ENCODE data around the gene SCN8A. TPM values are rescaled to one million over a fixed set of nuclear protein-coding genes. Genes with fewer than 3 reads are reported as not detected.
A peak's percentile ranks its signal among the peaks of the same experiment; 100 is the strongest.

The SCN8A gene
- total RNA-seq, 1 donor from 2014 or later: 0.39 TPM

DNA sequence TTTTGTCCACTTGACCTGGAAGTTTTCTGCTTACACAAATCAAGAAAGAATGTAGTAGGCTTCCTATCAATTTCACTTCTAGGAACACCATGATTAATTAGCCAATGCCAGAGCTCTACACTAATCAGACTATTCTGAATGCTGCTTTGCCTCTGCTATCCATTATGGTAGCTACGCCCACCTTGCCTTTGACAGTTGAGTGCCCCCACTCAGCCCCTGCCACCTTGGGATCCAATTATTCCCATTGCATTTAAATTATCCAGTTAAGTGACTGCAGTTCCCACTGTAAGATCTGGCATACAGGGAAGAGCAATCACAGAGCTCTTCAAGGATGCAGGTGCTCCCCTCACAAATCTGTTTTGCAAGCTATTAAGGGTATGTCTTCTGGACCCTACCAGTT, 210.0 kb downstream of the SCN8A start:
- intact Hi-C loops (cut with micrococcal nuclease): no loop called here
- H3K4me3 Mint-ChIP-seq (ENCODE audit: low read depth): no peak overlapping the region
- no peaks in the 10 kb centered on the region for H3K4me1 Mint-ChIP-seq (ENCODE audit: low read depth)
- no peaks in the 10 kb centered on the region for H3K36me3 Mint-ChIP-seq (ENCODE audit: low read depth)
- no peak for DNase-seq (ENCODE audit: low spot score)
- no peak overlapping the region for H3K27ac Mint-ChIP-seq
- no peaks in the 10 kb centered on the region for H3K27me3 Mint-ChIP-seq (ENCODE audit: low read depth)
- H3K9me3 Mint-ChIP-seq: no peaks in the 10 kb centered on the region

DNA sequence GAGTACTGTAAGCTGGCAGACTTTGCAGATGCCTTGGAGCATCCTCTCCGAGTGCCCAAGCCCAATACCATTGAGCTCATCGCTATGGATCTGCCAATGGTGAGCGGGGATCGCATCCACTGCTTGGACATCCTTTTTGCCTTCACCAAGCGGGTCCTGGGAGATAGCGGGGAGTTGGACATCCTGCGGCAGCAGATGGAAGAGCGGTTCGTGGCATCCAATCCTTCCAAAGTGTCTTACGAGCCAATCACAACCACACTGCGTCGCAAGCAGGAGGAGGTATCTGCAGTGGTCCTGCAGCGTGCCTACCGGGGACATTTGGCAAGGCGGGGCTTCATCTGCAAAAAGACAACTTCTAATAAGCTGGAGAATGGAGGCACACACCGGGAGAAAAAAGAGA, 215.9 kb downstream of the SCN8A start:
- H3K4me1 Mint-ChIP-seq (ENCODE audit: low read depth): no peaks in the 10 kb centered on the region
- intact Hi-C loops (cut with micrococcal nuclease): no loop called here
- no peaks in the 10 kb centered on the region for H3K9me3 Mint-ChIP-seq
- H3K4me3 Mint-ChIP-seq (ENCODE audit: low read depth): no peak overlapping the region
- DNase-seq (ENCODE audit: low spot score): no peak
- no peak overlapping the region for H3K27ac Mint-ChIP-seq
- H3K36me3 Mint-ChIP-seq (ENCODE audit: low read depth): no peaks in the 10 kb centered on the region
- H3K27me3 Mint-ChIP-seq (ENCODE audit: low read depth): peaks cover 14% of the 10 kb centered on the region

DNA sequence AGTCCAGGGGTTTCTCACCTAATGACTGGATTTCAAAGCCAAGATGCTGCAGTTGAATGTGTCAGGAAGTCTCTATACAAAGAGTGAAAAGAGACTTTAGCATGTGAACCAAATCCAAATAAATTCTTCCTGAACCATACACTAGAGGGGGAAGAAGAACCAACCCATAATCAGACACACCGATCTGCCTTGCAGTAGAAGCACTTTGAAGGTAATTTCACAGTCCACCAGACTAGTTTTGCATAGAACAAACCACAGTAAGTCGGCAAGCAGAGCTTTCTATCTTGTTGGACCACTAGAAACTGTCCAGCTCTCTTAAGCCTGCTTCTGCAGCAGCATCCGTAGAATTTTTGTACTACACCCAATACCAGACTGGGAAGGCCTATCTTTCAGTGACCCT, 218.2 kb downstream of the SCN8A start:
- Mint-ChIP-seq H3K4me3 (ENCODE audit: low read depth) (no peak overlapping the region), H3K36me3 (ENCODE audit: low read depth) (no peaks in the 10 kb centered on the region), H3K27ac (no peak overlapping the region), H3K9me3 (no peaks in the 10 kb centered on the region), H3K4me1 (ENCODE audit: low read depth) (no peaks in the 10 kb centered on the region), H3K27me3 (ENCODE audit: low read depth) (peaks cover 14% of the 10 kb centered on the region)
- intact Hi-C loops (cut with micrococcal nuclease): no loop called here
- no peak for DNase-seq (ENCODE audit: low spot score)

DNA sequence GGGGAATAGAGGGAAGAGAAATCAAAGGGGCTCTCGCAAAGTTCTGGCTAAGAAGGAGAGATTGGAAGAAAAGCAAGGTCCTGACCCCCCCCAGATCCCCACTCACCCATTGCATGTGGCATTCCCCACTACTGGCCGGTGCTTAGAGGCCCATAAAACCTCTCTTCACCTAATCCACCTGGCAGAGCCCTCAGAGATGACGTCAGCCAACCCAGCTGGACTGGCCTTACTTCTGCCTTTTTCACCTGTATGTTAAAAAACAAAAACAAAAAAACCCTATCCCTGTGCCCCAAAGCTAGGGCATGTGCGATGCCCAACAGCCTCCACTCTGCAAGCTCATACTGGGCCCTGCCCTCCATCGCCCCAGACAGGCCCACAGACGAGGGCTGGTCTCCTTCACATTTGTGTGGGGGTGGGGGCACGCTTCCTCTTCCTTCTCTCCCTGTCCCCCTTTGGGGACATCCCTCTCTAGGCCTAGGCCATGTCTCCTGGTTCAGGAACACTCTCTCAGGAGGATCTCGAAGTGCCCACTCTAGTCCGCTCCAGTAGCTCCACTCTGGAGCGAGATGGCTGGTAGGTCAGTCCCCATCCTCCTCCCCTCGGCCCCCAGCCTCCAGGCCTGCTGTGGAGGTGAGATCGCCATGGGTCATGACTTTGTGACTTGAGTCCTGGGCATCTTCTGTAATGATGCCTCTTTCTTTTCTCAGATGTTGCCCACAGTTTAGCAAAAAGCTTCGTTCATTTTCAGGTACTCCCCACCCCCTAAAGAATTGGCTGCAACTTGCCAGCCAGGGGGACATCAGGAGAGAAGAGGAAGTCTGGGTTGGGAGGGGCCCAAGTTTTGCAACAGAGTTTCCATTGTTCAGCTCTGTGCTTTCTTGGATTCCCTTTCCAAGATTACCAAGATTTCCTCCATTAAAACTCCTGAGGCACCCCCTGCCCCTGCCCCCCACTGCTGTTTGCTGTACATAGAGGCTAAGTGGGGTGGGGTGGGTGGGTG, 220.5 kb downstream of the SCN8A start:
- Mint-ChIP-seq H3K4me3 (ENCODE audit: low read depth) (no peak overlapping the region), H3K9me3 (no peaks in the 10 kb centered on the region), H3K36me3 (ENCODE audit: low read depth) (no peaks in the 10 kb centered on the region), H3K27me3 (ENCODE audit: low read depth) (peaks cover 25% of the 10 kb centered on the region), H3K4me1 (ENCODE audit: low read depth) (no peaks in the 10 kb centered on the region), H3K27ac (no peak overlapping the region)
- intact Hi-C loops (cut with micrococcal nuclease): no loop called here
- no peak for DNase-seq (ENCODE audit: low spot score)

DNA sequence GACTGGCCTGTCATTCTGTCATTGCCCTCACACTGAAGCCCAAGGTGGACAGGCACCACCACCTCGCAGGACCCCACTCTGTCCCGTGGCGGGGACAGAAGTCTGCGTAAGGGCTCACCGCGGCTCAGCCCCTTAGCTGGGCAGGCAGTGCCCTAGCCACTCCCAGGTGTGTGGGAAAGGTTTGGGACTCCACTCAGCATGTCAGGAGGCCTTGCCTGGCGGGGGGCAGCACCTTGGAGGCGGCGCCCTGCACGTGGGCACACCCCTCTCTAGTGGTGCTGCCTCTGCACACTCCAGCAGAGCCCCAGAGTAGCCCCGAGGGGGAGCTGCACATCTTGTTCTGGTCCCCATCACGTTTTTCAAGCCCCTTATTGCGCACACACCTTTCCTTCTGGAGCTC, 221.8 kb downstream of the SCN8A start:
- Mint-ChIP-seq H3K9me3 (no peaks in the 10 kb centered on the region), H3K27me3 (ENCODE audit: low read depth) (peaks cover 35% of the 10 kb centered on the region), H3K4me1 (ENCODE audit: low read depth) (no peaks in the 10 kb centered on the region), H3K27ac (no peak overlapping the region), H3K36me3 (ENCODE audit: low read depth) (no peaks in the 10 kb centered on the region), H3K4me3 (ENCODE audit: low read depth) (no peak overlapping the region)
- intact Hi-C loops (cut with micrococcal nuclease): no loop called here
- DNase-seq (ENCODE audit: low spot score): no peak

DNA sequence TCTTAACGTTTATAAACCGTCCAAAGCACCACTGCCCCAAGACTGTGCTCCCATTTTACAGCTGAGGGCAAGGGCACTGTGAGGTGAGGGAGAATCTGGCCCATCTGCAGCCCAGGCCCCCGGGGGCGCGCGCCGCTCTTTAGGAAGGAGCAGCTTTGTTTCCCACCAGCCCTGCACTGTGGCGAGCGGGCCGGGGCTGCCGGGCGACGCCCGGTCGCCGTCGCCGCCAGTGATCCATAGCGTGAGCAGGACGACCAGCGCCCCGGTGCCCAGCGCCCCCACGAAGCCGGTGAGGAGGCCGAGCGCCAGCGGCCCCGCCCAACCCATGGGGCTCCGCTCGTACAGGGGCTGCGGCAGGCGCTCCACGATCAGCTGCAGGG, 222.9 kb downstream of the SCN8A start:
- no peak for DNase-seq (ENCODE audit: low spot score)
- Mint-ChIP-seq H3K36me3 (ENCODE audit: low read depth) (no peaks in the 10 kb centered on the region), H3K4me1 (ENCODE audit: low read depth) (no peaks in the 10 kb centered on the region), H3K4me3 (ENCODE audit: low read depth) (no peak overlapping the region), H3K27ac (no peak overlapping the region), H3K9me3 (no peaks in the 10 kb centered on the region), H3K27me3 (ENCODE audit: low read depth) (peaks cover 38% of the 10 kb centered on the region)
- intact Hi-C loops (cut with micrococcal nuclease): no loop called here

DNA sequence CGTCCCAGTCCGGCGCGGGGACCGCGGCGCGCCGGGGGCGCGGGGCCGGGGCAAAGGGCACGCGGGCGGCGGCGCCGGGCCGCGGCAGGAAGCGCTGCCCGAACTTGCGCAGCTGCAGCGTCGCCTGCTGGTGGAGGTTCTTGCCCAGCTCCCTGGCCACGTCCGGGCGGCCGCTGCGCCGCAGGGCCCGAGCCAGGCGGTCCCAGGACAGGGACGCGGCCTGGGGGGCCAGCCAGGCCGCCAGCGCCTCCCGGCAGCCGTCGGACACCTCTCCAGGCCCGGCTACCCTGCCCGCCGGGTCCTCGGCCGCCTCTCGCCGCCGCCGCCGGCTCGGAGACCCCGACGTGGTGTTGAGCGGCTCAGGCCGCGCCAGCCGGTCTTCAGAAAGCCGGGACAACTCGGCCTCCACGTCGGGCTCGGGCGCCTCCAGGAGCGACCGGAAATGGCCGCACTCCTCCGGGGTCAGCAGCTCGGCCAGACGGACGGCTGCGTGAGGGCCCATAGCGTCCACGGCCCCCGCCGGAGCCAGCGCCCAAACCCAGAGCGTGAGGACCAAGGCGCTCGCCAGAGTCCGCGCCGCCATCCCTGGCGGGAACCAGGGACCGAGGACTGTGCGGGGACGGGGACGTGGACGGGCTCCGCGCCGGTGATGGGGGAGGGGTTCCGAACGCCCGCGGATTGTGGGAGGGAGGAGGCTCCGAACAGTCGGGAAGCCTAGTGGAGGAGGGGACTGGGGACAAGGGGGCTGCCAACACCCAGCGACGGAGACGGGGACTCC, 223.5 kb downstream of the SCN8A start:
- peaks cover 40% of the 10 kb centered on the region for H3K27me3 Mint-ChIP-seq (ENCODE audit: low read depth)
- intact Hi-C loops (cut with micrococcal nuclease): no loop called here
- H3K4me1 Mint-ChIP-seq (ENCODE audit: low read depth): no peaks in the 10 kb centered on the region

DNA sequence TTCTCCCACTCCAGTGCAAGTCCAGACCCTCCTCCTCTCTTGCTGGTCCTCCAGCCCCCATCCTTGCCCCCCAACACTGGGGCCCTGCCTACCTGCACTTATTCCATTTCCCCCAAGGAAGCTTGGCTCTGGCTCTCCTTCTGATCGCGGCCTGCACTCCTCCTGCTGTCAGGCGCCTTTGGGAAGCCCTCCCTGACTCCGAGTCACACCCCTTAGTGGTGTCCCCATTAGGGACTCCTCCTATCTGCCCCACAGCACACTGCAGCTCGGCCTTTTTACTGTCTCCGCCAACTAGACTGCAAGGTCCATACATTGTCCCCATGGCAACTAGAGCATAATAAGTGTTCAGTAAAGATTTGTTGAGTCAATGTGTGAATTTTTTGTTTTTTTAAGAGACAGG, 224.5 kb downstream of the SCN8A start:
- Mint-ChIP-seq H3K27ac (no peak overlapping the region), H3K27me3 (ENCODE audit: low read depth) (peaks cover 43% of the 10 kb centered on the region), H3K4me1 (ENCODE audit: low read depth) (peaks cover 4% of the 10 kb centered on the region), H3K9me3 (no peaks in the 10 kb centered on the region), H3K4me3 (ENCODE audit: low read depth) (peak overlapping the region; percentile 67), H3K36me3 (ENCODE audit: low read depth) (no peaks in the 10 kb centered on the region)
- intact Hi-C loops (cut with micrococcal nuclease): no loop called here
- no peak for DNase-seq (ENCODE audit: low spot score)

More for the DNA sequence above, 223.5 kb downstream of the SCN8A start:
- DNase-seq (ENCODE audit: low spot score): peak; percentile 57
- Mint-ChIP-seq H3K36me3 (ENCODE audit: low read depth) (no peaks in the 10 kb centered on the region), H3K9me3 (no peaks in the 10 kb centered on the region), H3K4me3 (ENCODE audit: low read depth) (peak overlapping the region; percentile 67), H3K27ac (no peak overlapping the region)

DNA sequence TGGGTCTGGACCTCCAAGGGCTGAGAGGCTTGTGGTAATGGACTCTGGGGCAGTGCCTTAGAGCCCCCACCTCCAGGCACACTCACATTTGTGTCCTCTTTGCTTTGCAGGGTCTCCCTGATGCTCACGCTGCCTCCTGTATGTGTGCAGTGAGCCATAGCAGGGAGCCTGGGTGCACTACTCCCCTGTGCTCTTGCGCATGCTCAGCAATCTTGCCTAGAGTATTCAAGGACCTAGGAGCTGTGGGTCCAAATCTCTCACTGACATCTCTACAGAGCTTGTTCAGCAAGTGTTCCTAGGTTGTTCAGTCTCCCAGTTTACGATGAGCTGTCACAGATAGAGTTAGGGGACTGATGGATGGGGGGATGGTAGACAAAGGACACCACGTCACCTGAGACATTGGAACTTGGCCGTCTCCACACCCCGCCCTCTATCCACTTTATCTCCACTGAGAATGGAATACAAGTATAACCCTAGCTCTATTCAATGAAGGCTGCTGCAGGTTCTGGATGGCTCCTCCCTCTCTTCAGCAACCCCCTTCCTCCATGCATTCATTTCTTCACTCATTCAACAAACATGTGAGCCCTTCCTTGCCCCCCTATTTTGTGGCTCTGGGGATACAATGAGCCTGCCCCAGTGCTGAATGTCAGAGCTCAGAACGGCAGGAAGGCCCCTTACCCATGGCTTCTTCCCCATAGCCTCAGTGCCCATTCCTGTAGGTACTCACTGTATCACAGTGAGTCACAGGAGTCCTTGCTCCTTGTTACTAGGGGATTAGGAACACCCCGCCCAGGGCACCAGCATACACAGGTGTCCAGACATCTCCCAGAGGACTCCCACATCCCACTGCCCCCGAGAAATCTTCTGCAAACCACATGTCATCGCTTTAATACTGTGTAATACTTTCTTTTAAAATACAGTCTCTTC, 226.3 kb downstream of the SCN8A start:
- peaks cover 4% of the 10 kb centered on the region for H3K4me1 Mint-ChIP-seq (ENCODE audit: low read depth)
- no peak overlapping the region for H3K27ac Mint-ChIP-seq
- no peaks in the 10 kb centered on the region for H3K9me3 Mint-ChIP-seq
- no peak overlapping the region for H3K4me3 Mint-ChIP-seq (ENCODE audit: low read depth)
- DNase-seq (ENCODE audit: low spot score): no peak
- peaks cover 39% of the 10 kb centered on the region for H3K27me3 Mint-ChIP-seq (ENCODE audit: low read depth)
- no peaks in the 10 kb centered on the region for H3K36me3 Mint-ChIP-seq (ENCODE audit: low read depth)
- intact Hi-C loops (cut with micrococcal nuclease): no loop called here

DNA sequence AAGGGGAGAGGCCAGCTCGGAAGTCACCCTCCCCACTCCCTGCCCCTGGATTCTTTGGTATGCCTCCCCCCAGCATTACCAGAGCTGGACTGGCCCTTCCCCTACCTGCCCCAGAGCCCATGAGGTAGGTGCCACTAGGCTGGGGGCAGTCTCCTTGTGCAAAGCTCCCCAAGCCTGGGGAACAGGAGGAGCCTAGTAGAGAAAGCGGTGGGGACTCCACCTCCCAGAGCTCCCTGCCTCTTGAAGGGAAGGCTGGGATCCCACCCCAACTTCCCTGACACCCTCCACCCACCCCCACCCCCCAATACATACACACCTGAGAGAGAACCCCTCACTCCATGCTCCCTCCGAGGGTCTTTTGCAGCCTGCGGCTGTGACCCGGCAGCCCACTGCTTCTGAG, 227.1 kb downstream of the SCN8A start:
- Mint-ChIP-seq H3K4me3 (ENCODE audit: low read depth) (no peak overlapping the region), H3K36me3 (ENCODE audit: low read depth) (no peaks in the 10 kb centered on the region), H3K27me3 (ENCODE audit: low read depth) (peaks cover 41% of the 10 kb centered on the region), H3K27ac (no peak overlapping the region), H3K9me3 (no peaks in the 10 kb centered on the region), H3K4me1 (ENCODE audit: low read depth) (peaks cover 4% of the 10 kb centered on the region)
- DNase-seq (ENCODE audit: low spot score): no peak
- intact Hi-C loops (cut with micrococcal nuclease): no loop called here

DNA sequence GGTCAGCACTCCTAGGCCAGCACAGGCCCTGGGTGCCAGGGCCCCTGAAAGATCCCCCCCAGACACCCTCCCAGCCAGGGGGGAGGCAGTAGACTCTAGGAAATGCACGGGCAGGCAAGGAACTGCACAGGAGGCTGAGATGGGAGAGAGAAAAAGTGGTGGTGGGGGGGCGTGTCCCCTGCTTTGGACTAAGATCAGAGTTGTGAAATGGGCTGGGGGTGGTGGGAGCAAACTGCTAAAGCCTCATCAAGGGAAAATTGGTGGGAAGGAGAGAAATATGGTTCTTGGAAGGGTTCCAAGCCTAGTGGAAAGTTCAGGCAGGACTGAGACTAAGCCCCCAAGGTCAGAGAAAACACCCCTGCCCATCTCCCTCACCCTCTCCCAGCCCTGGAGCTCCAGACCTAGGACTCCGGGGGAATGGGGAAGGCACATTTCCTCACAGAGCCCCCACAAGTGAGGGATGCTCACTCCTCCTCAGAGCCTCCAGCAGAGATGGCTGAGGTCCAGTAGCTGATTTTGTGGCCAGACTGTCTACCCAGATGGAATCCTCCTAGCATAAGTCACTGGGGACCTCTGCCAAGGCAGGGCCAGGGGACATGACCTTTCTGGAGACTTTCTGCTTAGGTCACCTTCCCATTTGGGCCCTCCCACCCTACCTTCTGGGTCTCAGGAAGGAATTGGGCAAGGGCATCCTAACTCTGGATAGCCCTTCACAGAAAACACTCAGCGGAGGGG, 227.7 kb downstream of the SCN8A start:
- Mint-ChIP-seq H3K4me3 (ENCODE audit: low read depth) (no peak overlapping the region), H3K9me3 (no peaks in the 10 kb centered on the region), H3K27me3 (ENCODE audit: low read depth) (peaks cover 45% of the 10 kb centered on the region), H3K27ac (no peak overlapping the region), H3K4me1 (ENCODE audit: low read depth) (peaks cover 4% of the 10 kb centered on the region), H3K36me3 (ENCODE audit: low read depth) (no peaks in the 10 kb centered on the region)
- intact Hi-C loops (cut with micrococcal nuclease): no loop called here
- DNase-seq (ENCODE audit: low spot score): no peak
